ENCODE measurements around the gene ZBTB47. TPM values are rescaled to one million over a fixed set of nuclear protein-coding genes. Genes with fewer than 3 reads are reported as not detected.

Gene ZBTB47
- total RNA-seq, result 19.1 and 24.3 TPM in 2 replicates

DNA sequence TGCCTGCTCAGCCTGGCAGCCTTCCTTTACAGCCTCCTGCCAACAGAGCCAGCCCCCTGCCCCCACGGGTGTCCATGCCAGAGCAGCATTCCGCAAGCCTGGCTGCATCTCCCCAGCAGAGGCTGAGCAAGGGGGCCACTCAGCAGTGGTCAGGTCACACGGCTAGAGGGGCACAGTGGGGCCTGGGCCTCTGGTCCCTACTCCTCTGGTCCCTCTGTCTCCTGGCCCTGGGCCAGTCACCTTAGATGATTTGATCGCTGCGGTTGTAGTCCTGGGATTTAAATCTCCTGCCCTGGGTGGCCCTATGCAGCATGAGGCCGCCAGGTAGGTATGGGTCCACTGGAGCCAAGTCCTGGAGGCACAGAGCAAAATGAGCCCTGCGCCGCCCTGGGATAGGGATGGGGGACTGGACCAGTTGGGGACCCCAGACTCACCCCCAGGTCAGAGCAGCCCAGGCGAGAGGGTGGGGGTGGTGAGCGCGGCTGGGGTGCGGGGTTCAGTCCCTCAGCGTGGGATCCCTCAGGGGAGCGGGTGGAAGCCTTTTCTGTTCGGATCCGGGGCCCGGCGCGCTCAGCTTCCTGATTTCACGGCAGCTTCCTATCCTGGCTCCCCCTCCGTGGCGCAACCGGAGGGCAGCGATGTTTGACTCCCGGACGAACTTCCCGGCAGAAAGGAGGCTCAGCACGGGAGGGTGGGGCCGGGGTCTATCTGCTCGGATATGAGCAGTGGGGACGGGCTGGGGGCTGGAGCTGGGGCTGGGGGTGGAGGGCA, at the start of gene ZBTB47:
ZBTB47 (plus strand) TSS at position 138 of the 771 bp plus-strand sequence. CDS start 4,659 bp downstream, outside the sequence.
- no peak for DNase-seq (ENCODE audit: extremely low read depth, low read depth, low spot score)

DNA sequence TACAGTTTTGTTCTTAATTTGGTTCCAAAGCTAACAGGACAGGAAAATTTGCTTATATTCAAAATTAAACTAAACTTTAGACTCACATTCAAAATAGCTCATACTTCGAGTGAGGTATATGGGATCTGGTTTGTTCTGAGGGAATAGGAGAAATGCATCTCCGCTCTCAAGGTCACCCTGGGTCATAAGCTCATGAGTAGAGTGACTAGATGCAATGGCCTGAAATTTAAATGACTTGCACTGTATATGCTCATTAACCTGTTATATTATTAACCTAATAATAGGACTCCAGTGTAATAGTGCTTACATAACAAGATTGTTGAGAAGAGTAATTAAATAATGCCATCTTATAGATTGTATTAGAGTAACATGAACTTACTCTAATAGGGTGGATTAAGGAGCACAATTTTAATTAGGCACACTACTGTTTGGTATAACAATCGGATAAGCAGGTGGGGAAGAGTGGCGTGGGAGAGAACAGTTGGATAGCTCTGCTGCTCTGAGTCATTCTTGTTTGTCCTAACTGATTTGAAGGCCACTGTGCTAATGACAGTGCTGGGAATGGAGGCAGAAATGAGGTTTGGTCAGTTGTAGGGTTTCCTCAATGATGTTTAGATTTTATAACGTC, 47.8 kb upstream of the ZBTB47 start:
- no peak for DNase-seq (ENCODE audit: extremely low read depth, low read depth, low spot score)

DNA sequence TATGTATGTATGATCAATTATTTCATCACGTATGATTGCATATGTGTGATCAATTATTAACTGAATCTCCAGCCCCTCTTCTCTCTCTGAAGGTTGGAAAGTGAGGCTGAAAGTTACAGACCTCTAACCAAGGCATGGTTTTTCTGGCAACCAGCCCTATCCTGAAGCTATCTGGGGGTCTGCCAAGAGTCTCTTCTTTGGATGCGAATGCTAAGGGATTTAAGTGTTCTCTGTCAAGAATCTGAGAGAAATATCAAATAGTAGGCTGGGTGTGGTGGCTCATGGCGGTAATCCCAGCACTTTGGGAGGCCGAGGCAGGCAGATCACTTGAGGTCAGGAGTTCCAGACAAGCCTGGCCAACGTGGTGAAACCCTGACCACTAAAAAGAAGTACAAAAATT, 44.9 kb upstream of the ZBTB47 start:
- DNase-seq (ENCODE audit: extremely low read depth, low read depth, low spot score), result no peak

DNA sequence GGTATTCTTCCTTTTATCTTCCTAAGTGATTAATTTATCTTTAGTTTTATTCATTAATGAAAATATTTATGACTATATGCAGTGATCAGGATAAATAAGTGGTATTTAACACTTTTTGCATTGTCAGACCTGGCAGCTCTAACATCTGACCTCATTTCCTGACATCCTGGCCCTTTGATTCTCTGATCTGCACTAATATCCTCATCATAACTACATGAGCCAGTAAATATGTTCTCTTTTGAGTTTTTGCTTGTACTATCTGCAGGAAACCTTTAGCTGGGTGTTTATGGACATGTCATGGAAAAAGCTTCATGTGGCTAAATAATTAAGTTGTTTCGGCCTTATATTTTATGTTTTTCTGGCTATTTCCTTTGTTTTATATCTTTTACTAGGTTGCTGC, 42.5 kb upstream of the ZBTB47 start:
- DNase-seq (ENCODE audit: extremely low read depth, low read depth, low spot score), result no peak

DNA sequence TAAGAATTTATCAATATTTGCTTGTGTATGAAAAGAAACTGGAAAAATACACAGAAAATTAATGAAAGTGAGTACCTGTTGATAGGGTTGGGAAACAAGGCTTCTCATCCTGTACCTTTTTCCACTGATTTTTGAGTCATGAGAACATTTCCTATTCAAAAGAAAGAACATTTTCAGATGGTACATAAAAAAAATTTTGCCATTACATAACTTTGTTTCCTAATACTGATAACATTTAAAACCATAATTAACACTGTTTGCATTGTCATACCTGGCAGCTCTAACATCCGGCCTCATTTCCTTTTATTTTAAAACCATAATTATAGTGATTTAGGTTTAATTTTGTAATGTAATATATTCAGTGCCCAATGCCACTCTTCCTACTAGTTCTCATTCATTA, 41.3 kb upstream of the ZBTB47 start:
- DNase-seq (ENCODE audit: extremely low read depth, low read depth, low spot score), result no peak

DNA sequence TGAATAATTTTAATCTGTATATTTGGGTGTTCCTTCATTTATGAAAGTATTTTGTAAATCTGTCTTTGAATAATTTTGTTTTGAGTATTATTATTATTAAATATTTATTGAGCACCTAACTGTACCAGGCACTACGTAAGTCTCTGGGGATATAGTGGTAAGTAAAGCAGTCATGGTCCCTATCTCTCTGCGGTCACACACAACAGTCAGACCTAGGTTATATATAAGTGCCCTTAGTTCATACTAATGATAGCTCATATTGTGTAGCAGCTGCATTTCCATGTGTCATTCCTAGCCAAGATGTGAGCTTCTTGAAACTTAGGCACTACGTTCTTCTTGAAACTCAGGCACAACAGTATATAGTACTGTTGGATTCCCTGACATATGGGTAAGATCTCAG, 40.6 kb upstream of the ZBTB47 start:
- no peak for DNase-seq (ENCODE audit: extremely low read depth, low read depth, low spot score)

DNA sequence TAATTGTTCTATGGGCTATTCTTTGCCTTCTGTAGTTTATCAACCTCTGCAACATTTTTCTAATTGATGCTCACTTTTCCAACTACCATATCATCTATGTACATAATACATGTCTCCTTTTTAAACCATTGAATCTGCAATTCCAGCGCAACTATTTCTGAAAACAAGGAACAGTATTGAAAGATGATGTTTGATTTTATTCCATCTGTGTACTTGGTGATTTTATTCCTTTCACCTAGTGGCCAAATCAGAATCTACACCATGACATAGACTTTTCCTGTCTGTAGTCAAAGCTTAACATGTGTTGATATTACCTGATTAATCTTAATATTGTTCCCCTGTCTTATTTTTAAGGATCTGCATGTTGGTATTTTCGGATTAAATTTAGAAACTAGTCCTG, 40.0 kb upstream of the ZBTB47 start:
- no peak for DNase-seq (ENCODE audit: extremely low read depth, low read depth, low spot score)

DNA sequence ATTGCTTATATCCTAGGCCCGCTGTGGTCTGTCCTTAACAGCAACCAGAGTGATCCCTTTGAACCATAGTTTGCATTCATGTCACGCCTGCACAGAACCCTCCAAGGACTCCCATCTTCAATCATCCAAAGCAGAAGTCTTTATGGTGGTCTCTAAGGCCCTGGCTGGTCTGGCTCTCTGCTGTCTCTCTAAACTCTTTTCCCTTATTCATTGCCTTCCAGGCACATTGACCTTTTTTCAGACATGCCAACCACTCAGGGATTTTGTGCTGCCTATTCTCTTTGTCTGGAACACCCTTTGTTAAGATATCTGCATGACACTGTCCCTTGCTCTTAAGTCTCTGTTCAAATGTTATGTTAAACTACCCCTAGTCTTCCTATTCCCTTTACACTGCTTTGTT, 21.9 kb upstream of the ZBTB47 start:
- DNase-seq (ENCODE audit: extremely low read depth, low read depth, low spot score), result no peak

DNA sequence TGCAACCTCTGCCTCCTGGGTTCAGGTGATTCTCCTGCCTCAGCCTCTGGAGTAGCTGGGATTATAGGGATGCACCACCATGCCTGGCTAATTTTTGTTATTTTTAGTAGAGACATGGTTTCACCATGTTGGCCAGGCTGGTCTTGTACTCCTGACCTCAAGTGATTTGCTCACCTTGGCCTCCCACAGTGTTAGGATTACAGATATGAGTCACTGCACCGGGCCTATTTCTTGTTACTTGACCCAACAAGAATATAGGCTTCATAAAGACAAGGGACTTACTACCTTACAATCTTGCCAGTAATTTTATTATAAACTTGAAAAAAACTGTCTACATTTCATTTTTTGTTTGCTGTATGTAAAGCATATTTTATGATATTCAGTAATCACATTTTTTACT, 21.4 kb upstream of the ZBTB47 start:
- DNase-seq (ENCODE audit: extremely low read depth, low read depth, low spot score), result no peak

DNA sequence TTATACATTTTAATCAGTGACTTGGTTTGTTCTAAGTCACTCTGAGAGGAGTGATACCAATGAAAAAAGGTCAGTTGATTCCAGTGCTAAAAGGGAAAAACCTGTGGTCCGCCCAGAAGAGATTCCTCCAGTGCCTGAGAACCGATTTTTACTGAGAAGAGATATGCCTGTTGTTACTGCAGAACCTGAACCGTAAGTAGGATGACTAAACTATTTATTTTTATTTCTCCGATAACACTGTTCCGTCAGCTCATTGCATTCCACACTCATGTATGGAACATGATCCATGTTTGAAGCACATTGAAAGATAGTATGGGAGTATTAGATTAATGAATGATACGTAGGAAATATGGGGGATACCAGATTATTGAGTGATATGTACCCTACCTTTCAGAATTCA, 20.0 kb upstream of the ZBTB47 start:
- DNase-seq (ENCODE audit: extremely low read depth, low read depth, low spot score), result no peak

DNA sequence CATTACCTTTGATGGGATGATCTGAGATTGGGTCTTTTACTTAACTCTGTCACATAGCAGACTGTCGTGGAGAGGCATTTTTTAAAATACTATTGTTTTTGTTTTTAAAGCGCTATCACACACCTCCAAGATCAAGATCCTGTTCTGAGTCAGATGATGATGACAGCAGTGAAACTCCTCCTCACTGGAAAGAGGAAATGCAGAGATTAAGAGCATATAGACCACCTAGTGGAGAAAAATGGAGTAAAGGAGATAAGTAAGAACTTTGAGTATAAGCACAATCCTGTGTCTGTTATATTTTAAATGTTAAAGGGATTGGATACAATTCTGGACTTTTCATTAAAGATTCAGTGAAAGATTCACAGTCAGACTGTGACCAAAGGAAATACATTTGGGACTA, 18.4 kb upstream of the ZBTB47 start:
- DNase-seq (ENCODE audit: extremely low read depth, low read depth, low spot score), result no peak

DNA sequence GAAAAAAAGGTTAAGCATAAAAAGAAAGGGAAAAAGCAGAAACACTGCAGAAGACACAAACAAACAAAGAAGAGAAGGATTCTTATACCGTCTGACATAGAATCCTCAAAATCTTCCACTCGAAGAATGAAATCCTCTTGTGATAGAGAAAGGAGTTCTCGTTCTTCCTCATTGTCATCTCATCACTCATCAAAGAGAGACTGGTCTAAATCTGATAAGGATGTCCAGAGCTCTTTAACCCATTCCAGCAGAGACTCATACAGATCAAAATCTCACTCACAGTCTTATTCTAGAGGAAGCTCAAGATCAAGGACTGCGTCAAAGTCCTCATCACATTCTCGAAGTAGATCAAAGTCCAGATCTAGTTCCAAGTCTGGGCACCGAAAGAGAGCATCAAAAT, 16.5 kb upstream of the ZBTB47 start:
- no peak for DNase-seq (ENCODE audit: extremely low read depth, low read depth, low spot score)

DNA sequence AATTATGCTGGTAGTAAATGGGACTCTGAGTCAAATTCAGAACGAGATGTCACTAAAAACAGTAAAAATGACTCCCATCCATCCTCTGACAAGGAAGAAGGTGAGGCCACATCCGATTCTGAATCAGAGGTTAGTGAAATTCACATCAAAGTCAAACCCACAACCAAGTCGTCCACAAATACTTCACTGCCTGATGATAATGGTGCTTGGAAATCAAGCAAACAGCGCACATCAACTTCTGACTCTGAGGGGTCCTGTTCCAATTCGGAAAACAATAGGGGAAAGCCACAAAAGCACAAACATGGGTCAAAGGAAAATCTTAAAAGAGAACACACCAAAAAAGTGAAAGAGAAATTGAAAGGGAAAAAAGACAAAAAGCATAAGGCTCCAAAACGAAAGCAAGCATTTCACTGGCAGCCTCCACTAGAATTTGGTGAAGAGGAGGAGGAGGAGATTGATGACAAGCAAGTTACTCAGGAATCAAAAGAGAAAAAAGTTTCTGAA, 15.1 kb upstream of the ZBTB47 start:
- DNase-seq (ENCODE audit: extremely low read depth, low read depth, low spot score), result no peak

DNA sequence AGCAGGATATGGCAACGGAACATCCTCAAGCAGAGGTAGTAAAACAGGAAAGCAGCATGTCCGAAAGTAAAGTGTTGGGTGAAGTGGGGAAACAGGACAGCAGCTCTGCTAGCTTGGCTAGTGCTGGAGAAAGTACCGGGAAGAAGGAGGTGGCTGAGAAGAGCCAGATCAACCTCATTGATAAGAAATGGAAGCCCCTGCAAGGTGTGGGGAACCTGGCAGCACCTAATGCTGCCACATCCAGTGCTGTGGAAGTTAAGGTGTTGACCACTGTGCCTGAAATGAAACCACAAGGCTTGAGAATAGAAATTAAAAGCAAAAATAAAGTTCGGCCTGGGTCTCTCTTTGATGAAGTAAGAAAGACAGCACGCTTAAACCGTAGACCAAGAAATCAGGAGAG, 14.3 kb upstream of the ZBTB47 start:
- no peak for DNase-seq (ENCODE audit: extremely low read depth, low read depth, low spot score)

DNA sequence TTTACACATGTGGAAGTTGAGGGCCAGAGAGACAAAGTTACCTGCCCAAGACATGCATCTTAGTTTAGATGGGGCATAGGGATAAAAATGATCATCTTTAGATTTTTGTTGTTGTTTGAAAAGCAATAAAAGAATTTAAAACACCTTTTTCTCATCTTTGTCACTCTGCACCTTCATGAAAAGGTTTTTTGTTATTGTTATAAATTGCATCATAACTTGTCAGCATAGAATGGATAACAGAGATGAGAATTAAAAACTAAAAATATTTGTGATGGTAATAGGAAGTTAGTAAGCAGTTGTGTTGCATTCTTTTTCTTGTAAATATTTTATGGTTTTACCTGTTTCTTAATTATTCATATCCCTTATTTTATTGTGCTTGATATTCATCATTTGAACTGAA, 13.4 kb upstream of the ZBTB47 start:
- no peak for DNase-seq (ENCODE audit: extremely low read depth, low read depth, low spot score)

DNA sequence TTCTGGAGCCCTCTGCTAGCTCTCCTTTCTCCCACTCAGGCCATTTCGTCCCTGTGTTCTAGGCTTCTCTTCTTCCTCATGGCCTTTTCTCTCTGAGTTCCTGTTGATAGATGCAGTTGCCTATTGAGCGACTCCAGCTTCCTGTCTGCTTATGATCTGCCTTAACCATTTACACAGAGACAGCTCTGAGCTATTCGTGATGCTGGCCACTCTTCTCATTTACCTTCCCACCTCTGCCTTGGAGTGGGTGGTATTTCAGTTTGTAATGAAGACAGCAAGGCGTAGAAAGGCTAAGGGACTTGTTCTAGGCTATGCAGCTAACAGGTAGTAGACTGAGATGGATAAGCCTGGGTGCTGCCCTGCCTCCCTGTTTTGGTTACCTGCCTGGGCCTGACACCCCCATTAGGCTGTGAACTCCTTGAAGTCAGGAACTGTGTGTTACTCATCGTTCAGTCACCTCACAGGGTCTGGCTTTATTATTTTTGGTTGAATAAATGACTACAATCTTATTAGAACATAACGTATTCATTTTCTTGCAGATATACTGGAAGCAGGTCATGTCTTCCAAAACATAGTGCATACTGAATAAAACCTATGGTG, 12.6 kb upstream of the ZBTB47 start:
- DNase-seq (ENCODE audit: extremely low read depth, low read depth, low spot score), result no peak

DNA sequence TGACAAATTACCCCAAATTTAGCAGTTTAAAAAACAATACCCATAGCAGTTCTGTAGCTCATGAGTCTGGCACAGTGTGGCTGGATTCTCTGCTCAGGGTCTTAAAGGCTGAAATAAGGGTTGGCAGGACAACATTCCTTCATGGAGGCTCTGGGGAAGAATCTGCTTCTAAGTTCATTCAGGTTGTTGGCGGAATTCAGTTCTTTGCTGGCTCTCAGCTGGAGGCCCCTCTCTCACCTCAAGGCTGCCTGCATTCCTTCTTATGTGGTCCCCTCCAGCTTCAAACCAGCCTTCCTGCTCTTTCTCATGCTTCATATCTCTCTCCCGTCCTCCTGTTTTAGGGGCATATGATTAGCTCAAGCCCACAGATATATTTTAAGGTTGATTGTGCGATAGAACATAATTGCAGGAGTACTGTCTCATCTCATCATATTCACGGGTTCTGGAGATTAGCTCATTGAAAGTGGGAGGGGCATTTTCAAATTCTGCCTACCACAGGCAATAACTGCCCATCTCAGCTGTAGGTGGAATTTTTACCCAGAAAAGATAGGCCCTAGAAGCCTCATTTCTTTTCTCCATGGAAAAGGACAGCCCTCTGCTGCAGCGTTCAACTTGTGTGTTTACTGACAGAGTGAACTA, 5.6 kb upstream of the ZBTB47 start:
- DNase-seq (ENCODE audit: extremely low read depth, low read depth, low spot score), result no peak

DNA sequence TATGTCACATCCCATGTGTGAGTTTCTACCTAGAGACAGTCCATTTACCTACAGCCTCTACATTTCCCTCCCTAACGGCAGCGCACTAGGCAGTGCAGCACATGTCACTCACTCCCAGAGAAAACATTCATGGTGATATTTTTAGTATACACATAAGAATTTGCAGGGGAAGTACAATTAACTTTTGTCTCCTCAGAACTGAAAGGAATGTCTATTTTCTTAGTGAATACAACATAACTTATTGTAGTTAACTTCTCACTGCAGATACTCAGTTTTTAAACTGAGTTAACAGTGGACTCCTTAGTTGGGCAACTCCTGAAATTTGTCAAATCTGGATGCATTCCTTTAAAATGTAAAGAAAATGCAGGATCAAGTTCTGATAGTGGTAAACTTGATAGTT, 4.5 kb upstream of the ZBTB47 start:
- DNase-seq (ENCODE audit: extremely low read depth, low read depth, low spot score), result no peak

DNA sequence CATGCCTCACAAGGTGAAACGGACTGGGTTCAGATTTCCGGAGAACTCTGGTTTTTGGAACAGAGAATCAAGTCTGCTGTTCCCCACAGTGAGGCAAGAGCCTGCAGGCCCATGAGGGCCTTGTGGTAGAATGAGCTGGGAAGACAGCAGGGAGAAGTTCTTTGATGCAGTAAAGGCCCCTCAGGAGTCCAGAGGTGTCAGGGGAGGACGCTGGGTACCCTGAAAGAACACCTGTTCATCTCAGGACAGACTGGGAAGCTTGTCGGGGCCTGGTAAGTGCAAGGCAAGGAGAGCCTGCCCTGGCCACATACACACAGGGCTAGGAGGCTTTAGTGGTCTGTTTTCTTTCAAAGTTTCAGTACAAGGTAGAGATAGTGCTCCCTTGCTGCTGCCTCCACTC, 3.7 kb upstream of the ZBTB47 start:
- DNase-seq (ENCODE audit: extremely low read depth, low read depth, low spot score), result no peak

DNA sequence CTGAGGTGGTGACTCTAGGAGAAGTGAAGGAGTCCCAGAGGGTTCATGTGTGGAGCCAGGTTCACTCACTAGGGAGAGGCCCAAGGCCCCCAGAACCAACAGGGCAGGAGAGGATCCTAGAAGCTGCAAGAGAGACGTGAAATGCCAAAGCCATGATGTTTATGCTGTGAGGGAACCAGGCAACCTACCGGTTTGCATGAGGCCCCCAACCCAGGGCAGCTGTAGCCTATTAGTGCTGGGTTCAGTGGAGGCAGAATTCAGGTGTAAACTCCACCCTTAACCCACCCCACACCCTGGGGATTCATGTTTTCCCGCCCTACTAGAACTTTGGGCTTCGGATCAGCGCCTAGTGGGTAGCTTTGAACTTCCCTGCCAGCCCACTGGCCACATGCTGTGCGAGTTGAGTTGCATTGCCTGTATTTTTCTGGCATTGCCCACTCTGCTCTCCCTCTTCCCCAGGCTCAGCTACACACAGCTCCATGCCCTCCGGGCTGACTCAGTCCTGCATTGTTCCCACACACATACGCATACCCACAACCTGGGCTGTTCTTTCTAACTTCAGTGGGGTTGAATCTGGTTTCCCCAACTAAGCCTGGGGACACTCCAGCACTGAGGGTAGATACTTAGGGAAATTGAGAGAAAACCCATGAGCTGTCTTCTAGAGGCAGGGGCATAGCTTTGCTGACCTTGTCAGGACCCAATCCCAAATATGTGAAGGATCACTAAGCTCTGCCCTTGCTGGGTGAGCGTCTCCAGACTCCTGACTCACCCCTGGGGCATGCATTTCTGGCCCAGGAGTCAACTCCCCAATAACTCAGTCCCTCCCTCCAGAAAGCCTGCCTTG, 2.0 kb upstream of the ZBTB47 start:
- no peak for DNase-seq (ENCODE audit: extremely low read depth, low read depth, low spot score)

DNA sequence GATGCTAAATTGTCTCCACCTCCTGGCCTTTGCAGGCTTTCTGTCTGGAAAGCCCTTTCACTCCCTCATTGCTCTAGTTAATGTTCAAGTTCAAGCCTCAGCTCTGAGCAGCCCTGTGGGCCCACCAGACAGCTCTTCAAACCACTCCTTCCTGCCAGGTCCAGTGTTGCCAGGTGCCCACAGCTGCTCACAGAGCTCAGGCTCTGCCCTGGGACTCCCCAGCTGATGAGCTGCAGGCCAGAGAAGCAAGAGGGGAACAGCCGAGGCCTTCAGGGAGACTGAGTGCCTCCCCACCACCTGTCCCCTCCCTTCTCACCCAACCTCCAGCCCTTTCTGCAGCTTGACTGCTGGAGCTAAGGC, 1.3 kb upstream of the ZBTB47 start:
- DNase-seq (ENCODE audit: extremely low read depth, low read depth, low spot score), result no peak
